RCC 7860 (cell line): ENCODE results near the gene SYT8.
"Not testable (repeated sequence)": the region's sequence is repeated elsewhere in the genome, so short reads cannot be mapped to it uniquely, and the experiment has no call there.

ENCODE experiments used
- DNase-seq: peaks from one replicate; pipeline ENCODE4 v3.0.0-alpha.2; 2015; ENCODE audit warnings: low spot score
- FAIRE-seq: peaks from 2 replicates; lab custom pipeline; 2012; peaks lifted over from hg19 to GRCh38; lab: Jason Lieb, UNC

Gene SYT8, protein sequence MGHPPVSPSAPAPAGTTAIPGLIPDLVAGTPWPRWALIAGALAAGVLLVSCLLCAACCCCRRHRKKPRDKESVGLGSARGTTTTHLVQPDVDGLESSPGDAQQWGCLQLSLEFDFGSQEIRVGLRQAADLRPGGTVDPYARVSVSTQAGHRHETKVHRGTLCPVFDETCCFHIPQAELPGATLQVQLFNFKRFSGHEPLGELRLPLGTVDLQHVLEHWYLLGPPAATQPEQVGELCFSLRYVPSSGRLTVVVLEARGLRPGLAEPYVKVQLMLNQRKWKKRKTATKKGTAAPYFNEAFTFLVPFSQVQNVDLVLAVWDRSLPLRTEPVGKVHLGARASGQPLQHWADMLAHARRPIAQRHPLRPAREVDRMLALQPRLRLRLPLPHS

DNA sequence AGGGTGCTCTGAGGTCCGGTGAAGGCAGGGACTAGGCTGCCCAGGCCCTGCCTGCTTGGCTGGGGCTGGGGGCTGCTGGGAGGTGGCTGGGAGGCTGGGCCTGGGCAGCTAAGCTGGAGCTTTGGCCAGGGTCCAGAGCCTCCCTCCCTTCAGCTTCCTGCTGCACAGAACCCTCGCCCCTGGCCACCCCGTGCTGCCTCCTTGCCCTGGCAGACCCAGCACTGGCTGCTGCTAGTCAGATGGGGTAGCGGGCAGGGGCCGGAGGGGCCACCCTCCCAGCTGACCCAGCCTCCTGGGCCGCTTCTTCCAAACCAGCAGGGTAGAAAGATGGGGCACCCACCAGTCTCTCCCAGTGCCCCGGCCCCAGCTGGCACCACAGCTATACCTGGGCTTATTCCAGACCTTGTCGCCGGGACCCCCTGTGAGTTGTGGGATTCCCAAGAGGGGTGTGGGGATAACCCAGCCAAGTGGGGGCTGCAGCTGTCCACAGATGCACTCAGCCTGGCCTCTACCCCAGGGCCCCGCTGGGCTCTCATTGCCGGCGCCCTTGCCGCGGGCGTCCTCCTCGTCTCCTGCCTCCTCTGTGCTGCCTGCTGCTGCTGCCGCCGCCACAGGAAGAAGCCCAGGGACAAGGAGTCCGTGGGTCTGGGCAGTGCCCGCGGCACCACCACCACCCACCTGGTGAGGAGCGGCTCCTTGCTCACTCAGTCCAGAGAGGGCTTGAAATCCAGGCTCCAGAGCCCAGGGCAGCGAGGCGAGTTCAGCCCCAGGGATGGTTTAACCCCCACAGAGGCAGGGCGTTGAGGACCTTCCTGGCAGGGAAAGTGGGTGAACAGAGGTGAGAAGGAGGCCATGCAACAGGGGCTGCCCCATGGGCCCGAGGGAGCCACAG, at the start of gene SYT8:
TSS of gene SYT8 (plus strand) at position 212 of the 892 bp plus-strand sequence. CDS start at position 328, 116 bp downstream.
- DNase-seq: no peak
- no peak for FAIRE-seq

DNA sequence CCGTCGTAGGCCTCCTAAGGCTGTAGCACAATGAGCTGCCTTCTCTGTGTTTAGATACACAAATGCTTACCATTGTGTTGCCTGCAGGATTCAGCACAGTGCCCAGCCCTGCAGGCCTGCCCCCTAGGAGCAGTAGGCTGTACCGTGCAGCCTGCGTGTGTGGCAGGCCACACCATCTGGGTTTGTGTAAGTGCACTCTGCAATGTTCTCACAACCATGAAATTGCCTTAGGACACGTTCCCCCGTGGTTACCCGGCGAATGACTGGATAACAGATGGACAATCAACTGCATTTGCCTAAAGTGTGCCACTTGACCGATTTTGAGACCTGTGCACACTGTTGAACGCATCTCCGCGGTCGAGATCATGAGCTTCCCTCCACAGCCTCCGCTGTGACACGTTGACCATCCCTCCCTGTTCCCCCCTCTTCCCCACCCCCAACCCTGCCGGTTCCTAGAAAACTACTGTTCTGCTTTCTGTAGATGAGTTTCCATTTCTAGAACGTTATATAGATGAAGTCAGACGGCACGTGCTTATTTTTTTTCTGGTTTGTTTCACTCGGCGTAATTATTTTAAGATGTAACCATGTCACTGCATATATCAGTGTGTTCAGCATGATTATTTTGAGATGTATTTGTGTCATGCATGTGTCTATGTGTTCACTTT, 48.9 kb upstream of the SYT8 start:
- FAIRE-seq (no peak), DNase-seq (no peak)

DNA sequence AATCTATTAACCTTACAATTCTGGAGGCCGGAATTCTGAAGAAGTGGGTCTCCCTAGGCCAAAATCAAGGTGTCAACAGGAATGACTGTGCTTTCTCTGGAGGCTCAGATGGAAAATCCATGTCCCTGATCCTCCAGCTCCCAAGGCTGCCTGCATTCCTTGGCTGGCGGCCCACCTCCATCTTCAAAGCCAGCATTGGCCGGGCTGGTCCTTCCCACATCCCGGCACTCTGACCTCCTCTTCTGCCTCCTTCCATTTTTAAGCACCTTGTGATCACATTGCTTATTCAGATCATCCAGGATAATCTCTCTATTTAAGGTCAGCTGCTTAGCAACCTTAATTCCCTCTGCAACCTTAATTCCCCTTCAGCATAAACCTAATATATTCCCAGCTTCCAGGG, 48.3 kb upstream of the SYT8 start:
- no peak for DNase-seq
- FAIRE-seq: no peak

DNA sequence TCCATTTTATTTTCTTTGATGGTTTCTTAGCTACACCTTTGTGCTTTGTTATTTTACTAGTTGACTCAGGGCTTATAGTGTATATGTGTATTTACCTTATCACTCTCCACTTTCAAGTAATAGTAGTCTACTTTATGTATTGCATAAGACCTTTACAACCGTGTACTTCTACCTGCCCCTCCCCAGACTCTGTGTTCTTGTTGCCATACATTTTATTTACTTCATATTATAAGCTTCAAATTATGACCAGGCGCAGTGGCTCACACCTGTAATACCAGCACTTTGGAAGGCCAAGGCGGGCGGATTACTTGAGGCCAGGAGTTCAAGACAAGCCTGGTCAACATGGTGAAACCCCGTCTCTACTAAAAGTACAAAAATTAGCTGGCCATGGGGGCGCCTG, 42.9 kb upstream of the SYT8 start:
- FAIRE-seq: no peak
- DNase-seq: no peak

DNA sequence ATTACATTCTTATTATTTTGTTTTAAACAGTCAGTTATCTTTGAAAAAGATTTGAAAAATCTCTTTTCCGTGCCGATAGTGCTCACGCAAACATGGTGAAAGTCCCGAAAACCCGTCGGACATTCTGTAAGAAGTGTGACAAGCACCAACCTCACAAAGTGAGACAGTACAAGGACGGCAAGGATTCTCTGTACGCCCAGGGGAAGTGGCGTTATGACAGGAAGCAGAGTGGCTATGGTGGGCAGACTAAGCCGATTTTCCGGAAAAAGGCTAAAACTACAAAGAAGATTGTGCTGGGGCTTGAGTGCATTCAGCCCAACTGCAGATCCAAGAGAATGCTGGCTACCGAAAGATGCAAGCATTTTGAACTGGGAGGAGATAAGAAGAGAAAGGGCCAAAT, 42.3 kb upstream of the SYT8 start:
- DNase-seq: no peak

DNA sequence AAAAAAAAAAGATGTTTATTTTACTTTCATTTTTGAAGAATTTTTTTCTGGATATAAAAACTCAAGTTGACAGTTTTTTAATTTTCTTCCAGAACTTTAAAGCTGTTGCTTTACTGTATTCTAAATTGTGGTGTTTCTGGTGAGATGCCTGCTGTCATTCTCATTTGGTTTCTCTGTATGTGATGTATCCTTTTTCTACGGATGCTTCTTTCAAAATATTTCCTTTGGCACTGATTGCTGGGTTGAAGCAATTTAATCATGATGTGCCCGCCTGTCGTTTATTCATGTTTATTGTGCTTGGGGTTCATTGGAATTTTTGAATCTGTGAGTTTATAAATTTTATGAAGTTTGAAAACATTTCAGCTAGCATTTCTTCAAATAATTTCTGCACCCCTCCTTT, 41.7 kb upstream of the SYT8 start:
- DNase-seq (no peak), FAIRE-seq (no peak)

More for the DNA sequence above, 42.3 kb upstream of the SYT8 start:
- FAIRE-seq: no peak

DNA sequence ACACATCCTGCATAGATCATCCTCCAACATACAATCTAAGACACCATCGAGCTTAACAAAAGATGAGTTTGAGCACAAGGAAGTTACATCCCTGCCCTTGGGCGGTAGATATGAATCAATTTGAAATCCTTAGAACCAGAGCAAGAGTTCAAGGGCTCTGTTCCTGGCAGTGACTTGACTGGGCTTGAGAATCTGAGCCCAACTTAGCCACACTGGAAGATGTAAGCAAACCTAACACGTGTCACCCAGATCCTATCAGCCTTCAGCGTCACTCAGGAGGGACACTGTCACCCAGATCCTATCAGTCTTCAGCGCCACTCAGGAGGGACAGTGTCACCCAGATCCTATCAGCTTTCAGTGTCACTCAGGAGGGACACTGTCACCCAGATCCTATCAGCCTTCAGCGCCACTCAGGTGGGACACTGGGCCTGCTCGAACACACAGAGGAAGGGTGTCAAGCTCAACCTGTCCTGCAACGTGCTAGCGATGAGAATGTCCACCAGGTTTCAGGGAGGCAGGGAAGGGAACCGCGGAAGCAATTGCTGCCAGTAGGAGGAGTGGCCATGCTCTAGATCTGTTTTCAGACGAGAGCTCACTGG, 38.3 kb upstream of the SYT8 start:
- no peak for DNase-seq

DNA sequence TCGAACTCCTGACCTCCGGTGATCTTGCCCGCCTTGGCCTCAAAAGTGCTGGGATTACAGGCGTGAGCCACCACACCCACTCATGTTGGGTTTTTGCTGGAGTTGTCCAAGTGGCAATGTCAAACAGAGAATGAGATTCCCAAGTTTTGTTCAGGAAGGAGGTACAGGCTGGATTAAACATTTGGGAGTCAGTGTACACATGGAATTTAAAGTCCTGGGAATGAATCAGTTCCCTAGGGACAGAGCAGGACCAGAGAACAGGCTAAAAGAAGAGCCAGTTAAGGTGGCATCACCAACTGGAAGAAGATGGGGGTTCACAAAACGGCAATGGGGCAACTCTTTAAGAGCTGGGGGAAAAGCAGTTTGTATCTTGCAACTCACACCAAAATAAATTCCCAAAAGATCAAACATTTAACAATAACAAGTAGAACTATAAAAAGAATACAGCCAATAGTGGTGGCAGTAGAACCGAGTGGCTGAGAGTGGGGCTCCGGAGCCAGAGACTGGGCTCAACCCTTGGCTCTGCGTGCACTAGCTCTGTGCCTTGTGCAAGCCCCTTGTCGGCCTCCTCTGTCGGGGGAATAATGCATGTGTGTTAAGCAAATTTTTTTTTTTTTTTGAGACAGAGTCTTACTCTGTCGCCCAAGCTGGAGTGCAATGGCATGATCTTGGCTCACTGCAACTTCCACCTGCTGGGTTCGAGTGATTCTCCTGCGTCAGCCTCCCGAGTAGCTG, 37.2 kb upstream of the SYT8 start:
- no peak for FAIRE-seq
- no peak for DNase-seq

More for the DNA sequence above, 38.3 kb upstream of the SYT8 start:
- no peak for FAIRE-seq

DNA sequence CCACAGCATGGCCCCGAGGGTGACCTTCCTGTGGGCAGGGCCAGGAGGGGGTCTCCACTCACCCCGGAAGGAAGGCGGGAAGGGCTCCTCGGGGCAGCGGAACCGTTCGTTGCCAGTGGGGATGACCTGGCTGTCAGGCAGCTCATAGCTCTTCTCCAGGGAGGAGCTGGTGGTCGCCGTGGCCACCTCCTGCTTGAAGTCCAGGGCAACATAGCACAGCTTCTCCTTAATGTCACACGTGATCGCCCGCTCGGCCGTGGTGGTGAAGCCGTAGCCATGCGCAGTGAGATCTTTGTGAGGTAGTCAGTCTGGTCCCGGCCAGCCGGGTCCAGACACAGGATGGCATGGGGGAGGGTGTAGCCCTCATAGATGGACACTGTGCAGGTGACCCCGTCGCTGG, 31.5 kb upstream of the SYT8 start:
- FAIRE-seq (no peak), DNase-seq (no peak)

DNA sequence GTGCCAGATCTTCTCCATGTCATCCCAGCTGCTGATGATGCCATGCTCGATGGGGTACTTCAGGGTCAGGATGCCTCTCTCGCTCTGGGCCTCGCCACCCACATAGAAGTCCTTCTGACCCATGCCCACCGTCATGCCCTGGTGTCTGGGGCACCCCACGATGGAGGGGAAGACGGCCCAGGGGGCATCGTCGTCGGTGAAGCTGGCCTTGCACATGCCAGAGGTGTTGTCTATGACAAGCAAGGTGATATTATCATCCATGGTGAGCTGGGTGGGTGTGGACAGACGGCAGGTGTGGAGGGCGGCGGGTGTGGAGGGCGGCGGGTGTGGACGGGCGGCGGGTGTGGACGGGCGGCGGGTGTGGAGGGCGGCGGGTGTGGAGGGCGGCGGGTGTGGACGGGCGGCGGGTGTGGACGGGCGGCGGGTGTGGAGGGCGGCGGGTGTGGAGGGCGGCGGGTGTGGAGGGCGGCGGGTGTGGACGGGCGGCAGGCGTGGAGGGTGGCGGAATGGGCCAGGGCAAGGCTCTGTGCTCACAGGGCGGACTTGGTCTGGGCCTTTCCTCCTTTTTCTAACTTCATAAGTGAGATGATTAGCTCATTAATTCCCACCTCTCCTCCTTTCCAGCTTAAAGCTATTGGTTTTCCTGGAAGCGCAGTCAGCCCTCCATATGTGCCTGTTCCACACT, 30.8 kb upstream of the SYT8 start:
- FAIRE-seq, DNase-seq: not testable (repeated sequence)

DNA sequence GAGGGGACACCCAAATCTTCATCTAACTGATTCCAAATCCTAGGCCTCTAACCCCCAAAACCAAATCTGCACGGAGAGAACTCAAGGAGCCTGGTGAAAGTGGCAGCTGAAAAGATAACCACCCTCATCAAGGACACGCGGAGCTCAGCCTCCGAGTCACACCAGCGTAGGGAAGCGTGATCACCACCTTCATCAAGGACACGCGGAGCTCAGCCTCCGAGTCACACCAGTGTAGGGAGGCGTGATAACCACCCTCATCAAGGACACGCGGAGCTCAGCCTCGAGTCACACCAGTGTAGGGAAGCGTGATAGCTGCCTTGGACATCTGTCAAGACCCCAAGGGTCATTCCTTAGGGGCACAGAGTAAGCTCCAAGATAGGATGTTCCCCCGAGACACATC, 29.3 kb upstream of the SYT8 start:
- DNase-seq: no peak
- no peak for FAIRE-seq

DNA sequence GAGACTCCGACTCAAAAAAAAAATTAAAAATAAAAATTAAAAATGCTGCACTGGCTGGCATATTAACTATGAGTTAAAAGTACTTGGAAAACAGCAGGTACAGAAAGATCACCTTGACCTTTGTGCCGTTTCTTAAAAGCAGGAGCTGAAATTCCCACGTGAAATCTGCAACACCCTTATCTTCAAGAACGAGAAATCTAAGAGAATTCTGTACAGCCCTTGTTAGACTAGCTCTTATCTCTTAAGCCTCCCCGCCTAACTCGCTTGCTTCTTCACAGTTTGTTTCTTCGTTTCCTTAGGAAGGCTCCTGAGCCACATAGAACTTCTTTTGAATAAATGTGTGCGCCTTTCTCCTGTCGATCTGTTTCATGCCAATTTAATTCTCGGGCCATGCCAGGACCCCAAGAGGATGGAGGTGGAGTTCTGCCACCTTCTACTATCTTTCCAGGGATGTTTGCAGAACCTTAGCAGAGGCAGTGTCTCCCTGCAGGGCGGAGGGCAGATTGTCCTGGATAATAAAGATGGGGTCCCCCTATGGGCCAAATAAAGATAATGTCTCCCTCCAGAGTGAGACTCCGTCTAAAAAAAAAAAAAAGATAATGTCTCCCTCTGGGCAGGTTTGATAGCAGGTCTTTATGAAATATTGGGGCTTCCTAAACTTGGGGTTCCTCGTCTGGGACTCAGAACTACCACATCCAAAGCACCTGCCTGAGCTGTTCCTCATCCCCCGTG, 27.4 kb upstream of the SYT8 start:
- FAIRE-seq (no peak), DNase-seq (no peak)

DNA sequence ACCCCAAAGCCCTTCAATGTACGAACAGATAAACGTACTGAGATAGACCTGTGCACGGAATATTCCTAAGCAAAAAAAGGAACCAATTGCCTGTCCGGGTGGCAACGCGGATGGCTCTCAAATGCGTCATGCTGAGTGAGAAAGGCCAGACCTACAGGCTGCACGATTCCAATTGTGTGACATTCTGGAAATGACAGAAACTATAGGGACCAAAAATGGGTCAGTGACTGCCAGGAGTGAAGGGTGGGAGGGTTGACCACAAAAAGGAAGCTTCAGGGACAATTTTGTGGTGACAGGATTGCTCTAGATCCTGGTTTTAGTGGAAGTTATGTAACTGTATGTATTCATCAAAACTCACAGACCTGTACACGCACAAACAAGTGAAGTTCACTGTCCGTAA, 24.0 kb upstream of the SYT8 start:
- no peak for FAIRE-seq
- DNase-seq: no peak

DNA sequence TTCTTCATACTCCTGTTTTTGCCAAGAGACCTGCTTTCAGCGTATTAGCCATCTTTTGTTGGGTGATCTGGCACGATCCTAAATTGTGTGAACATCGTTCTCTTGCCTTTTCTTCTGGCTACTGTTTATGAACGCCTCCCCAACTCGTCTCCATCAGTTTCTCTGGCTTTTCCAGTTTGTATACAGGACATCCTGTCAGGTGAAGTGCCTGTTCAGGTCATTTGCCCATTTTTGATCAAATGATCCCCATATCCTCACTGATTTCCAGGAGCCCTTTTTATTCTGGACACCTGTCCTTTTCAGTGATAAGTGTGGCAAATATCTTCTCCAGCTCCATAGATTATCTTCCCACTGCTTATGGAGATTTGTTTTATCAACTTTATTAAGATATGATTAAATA, 22.5 kb upstream of the SYT8 start:
- DNase-seq (no peak), FAIRE-seq (no peak)

DNA sequence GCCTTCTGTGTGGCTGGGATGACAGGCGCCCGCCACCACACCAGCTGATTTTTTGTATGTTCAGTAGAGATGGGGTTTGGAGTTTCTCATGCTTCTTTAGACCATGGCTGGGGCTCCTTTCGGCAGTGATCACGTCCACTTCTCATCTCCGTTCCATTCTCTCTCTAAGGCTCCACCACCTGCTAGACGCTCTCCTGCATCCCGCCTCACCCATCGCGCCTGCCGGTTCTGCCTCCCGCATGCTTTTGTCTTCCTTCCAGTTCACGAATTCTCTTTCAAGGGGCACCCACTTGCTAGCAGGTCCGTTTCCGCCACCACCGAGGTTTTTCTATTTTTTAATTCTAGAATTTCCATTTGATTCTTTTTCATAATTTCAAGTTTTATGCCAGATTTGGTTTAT, 22.0 kb upstream of the SYT8 start:
- DNase-seq: no peak
- no peak for FAIRE-seq

DNA sequence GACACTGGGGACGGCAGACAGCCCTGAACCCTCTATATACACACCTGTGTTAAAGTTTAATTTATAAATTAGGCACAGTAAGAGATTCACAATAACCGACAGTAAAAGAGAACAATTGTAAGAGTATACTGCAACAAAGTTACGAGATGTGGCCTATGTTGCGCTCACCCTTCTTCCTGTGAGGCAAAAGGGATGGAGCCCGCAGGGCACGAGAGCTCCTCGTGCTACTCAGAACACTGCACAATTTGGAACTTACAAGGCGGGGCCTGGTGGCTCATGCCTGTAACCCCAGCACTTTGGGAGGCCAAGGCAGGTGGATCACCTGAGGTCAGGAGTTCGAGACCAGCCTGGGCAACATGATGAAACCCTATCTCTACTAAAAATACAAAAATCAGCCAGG, 21.4 kb upstream of the SYT8 start:
- not testable (repeated sequence) for FAIRE-seq, DNase-seq

DNA sequence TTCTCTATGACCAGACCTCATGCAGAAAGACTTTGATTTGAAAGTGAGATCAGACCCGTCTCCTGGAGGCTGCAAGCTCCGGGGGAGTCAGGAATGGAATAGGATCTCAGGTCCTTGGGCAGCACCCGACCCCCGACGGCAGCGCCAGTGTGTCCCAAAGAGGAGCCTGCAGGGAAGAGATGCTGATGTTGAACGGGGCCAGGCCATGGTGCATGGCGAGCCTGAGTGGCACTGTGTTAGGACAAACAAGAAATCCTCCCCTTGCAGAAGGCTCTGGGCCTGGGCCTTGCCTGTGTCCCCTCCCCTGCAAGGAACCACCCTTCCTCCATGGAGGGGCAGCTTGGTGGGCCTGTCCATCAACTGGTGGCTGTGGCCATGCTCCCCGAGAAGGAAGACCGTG, 20.1 kb upstream of the SYT8 start:
- DNase-seq (no peak), FAIRE-seq (no peak)

DNA sequence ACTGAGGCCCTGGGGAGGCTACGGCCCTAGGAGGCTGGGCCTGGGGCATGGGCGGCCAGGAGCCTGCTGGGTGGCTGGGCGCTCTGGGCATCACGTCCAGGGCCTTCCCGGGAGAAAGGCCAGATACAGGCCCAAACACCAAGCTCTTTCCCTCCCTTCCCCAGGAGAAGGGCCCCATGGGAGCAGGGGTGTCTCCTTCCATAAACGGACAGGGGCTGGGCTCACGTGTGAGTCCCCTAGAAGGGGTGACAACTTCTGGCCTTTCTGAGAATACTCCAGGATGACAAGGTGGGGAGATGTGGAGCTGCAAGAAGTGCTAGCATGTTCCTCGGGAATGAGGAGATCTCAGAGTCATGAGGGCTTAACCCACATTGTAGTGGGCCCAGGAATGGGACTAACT, 19.5 kb upstream of the SYT8 start:
- no peak for DNase-seq
- FAIRE-seq: no peak

DNA sequence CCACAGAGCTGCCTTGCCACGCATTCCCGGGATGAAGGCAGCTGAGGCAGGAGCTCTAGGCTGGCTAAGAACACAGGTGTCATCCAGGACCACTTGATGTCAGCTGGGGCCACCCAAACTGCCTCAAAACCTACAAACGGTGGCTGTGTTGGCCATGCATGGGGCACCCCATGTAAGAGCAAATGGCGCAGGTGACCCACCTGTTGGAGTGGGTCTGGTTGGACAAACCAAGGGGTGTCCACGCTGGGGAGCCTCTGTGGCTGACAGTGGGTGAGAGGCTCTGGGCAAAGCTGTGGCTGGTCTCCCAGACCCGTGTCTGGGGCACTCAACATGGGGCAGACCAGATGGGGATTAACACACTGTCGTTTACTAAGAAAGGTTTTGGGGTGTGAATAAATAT, 19.0 kb upstream of the SYT8 start:
- FAIRE-seq: no peak
- no peak for DNase-seq
